ENCODE measurements around the gene ZNF611. TPM values are rescaled to one million over a fixed set of nuclear protein-coding genes. Genes with fewer than 3 reads are reported as not detected.
"Not testable (repeated sequence)": the region's sequence is repeated elsewhere in the genome, so short reads cannot be mapped to it uniquely, and the experiment has no call there.

ZNF611 gene
- total RNA-seq, 1 donor from 2014 or later = 24.4 TPM

DNA sequence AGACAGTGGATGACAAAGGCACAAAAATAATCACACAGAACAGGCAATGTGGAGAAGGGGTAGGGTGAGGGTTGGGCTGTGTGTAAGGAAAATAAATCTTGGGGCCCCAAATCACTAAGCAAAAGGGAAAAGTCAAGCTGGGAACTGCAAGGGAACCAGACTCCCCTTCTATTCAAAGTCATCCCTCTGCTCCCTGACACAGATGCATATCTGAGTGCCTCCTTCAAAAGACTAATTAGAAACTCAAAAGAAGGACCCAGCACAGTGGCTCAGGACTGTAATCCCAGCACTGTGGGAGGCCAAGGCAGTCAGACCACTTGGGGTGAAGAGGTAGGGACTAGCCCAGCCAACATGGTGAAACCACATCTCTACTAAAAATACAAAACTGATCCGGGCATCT is 18.3 kb downstream of the ZNF611 start:
- no peaks in the 10 kb centered on the region for H3K9me3 ChIP-seq
- no peak overlapping the region for H3K27ac ChIP-seq
- no peaks in the 10 kb centered on the region for H3K27me3 ChIP-seq (ENCODE audit: low read depth)
- DNase-seq = no peak
- H3K4me1 ChIP-seq = no peaks in the 10 kb centered on the region
- ATAC-seq = no peak
- H3K36me3 ChIP-seq = peaks cover 28% of the 10 kb centered on the region
- TF ChIP-seq, protein P1, sequence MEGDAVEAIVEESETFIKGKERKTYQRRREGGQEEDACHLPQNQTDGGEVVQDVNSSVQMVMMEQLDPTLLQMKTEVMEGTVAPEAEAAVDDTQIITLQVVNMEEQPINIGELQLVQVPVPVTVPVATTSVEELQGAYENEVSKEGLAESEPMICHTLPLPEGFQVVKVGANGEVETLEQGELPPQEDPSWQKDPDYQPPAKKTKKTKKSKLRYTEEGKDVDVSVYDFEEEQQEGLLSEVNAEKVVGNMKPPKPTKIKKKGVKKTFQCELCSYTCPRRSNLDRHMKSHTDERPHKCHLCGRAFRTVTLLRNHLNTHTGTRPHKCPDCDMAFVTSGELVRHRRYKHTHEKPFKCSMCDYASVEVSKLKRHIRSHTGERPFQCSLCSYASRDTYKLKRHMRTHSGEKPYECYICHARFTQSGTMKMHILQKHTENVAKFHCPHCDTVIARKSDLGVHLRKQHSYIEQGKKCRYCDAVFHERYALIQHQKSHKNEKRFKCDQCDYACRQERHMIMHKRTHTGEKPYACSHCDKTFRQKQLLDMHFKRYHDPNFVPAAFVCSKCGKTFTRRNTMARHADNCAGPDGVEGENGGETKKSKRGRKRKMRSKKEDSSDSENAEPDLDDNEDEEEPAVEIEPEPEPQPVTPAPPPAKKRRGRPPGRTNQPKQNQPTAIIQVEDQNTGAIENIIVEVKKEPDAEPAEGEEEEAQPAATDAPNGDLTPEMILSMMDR (IDR thresholded peaks at IDR 0.05) = no peak
- intact Hi-C loops (cut with DNase I) = no loop called here
- no peak overlapping the region for H3K4me3 ChIP-seq

DNA sequence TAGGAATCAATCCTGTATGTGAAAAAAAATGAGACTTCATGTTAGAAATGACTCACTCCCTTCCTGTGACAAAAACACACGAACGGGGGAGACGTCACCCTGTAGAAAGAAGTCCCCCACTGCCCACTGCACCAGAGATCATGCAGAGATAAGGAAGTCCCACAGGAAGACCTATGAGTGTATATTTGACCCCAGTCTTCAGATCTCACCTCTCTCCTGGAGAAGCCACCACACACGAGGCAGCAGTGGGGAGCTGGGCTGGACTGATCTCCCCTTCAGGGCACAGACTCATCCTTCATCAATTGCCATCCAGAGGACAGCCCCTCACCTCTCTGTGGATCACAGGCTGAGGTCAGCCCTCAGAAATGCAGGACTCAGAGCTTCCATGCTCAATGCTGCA is 18.9 kb downstream of the ZNF611 start:
- not testable (repeated sequence) for DNase-seq, H3K27ac ChIP-seq

DNA sequence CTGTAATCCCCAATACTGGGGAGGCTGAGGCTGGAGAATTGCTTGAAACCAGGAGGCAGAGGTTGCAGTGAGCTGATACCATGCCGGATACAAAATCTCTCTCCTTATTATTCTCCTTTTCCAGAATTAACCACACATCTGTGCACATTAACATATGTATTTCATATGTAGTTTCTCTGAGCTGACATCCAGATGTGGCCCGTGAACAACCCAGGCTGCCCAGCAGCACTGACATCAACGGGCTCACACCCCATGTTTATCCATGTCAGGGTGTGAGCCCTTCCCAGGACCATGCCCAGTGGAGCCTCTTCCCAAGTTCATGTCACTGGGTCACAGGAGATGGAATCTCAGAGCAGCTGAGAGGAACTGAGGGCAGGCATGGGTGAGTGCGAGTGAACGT is 19.5 kb downstream of the ZNF611 start:
- ATAC-seq; H3K4me3 ChIP-seq; H3K4me1 ChIP-seq; H3K9me3 ChIP-seq; intact Hi-C loops (cut with DNase I); H3K27me3 ChIP-seq (ENCODE audit: low read depth); DNase-seq; H3K27ac ChIP-seq: not testable (repeated sequence)
- H3K36me3 ChIP-seq = peaks cover 40% of the 10 kb centered on the region

More for the DNA sequence above, 18.9 kb downstream of the ZNF611 start:
- H3K9me3 ChIP-seq; intact Hi-C loops (cut with DNase I); ATAC-seq; H3K4me3 ChIP-seq; H3K4me1 ChIP-seq; H3K27me3 ChIP-seq (ENCODE audit: low read depth): not testable (repeated sequence)
- H3K36me3 ChIP-seq = peaks cover 34% of the 10 kb centered on the region

DNA sequence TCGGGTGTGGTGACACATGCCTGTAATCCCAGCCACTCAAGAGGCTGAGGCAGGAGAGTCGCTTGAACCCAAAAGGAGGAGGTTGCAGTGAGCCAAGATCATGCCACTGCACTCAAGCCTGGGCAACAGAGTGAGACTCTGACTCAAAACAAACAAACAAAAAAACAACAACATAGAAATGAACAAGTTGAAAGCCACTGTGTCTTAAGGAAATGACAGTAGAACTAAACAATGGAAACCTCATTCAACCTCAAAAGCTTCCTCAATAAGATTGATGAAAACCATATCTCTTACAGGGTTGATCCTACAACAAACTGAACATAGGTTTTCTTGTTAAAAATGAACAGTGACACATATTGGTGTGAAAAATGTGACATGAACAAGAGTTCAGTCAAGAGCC is 21.8 kb downstream of the ZNF611 start:
- DNase-seq; H3K9me3 ChIP-seq; intact Hi-C loops (cut with DNase I); H3K4me3 ChIP-seq; H3K27ac ChIP-seq; H3K4me1 ChIP-seq; ATAC-seq; H3K27me3 ChIP-seq (ENCODE audit: low read depth): not testable (repeated sequence)
- H3K36me3 ChIP-seq = peaks cover 50% of the 10 kb centered on the region

DNA sequence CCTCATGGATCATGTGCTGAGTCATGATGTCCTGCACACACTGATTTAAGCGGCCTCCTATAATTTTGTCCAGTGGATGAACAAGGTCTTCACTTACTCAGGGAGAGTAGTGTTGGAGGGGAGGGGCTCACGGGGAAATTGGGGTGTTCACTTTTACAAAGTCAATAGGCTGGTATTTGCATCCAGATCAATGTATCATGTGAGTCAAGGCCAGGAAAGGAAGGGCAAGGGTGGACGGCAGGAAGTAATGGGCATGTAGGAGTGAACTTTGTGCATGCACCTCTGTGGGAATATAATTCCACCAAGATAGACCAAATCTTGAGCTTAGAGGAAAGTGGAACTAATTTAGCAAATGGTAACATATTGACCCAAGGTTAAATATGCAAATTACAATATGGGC is 23.2 kb downstream of the ZNF611 start:
- H3K4me1 ChIP-seq; ATAC-seq; DNase-seq; H3K27me3 ChIP-seq (ENCODE audit: low read depth); H3K27ac ChIP-seq; H3K4me3 ChIP-seq; intact Hi-C loops (cut with DNase I): not testable (repeated sequence)
- H3K9me3 ChIP-seq = peaks cover 14% of the 10 kb centered on the region
- H3K36me3 ChIP-seq = peaks cover 63% of the 10 kb centered on the region

DNA sequence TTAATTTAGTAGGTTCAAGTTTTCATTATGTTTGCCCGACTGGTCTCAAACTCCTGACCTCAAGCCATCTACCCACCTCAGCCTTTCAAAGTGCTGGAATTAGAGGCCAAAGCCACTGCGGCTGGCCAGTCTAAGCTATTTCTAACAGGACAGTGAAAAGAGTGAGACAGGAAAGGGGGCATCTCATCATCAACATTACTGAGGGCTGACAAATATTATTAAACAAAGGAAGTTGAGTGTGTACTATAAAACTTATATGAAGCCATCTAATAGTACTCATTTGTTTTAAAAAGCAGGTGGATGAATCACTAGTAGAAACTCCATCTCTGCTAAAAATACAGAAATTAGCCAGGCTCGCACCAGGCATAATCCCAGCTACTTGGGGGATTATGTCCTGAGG is 24.3 kb downstream of the ZNF611 start:
- ATAC-seq = no peak

DNA sequence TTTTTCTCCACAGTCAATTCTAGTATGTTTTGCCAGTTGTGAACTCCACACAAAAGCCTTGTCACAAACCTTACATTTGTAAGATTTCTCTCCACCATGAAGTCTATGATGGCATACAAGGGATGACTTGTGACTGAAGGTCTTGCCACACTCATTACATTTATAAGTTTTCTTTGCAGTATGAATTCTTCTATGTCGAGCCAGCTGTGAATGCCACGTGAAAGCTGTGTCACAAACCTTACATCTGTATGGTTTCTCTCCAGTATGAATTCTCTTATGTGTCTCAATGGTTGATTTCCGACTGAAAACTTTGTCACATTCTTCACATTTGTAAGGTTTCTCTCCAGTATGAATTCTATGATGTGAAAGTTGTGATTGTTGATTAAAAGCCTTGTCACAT is 29.2 kb downstream of the ZNF611 start:
- ATAC-seq; intact Hi-C loops (cut with DNase I); DNase-seq; H3K4me1 ChIP-seq; H3K27me3 ChIP-seq (ENCODE audit: low read depth); H3K27ac ChIP-seq; H3K4me3 ChIP-seq: not testable (repeated sequence)
- Histone ChIP-seq H3K36me3 (peaks cover 43% of the 10 kb centered on the region), H3K9me3 (peaks cover 51% of the 10 kb centered on the region)

More for the DNA sequence above, 24.3 kb downstream of the ZNF611 start:
- Histone ChIP-seq H3K9me3 (peaks cover 25% of the 10 kb centered on the region), H3K27ac (no peak overlapping the region), H3K27me3 (ENCODE audit: low read depth) (no peaks in the 10 kb centered on the region), H3K4me3 (no peak overlapping the region), H3K4me1 (no peaks in the 10 kb centered on the region), H3K36me3 (peaks cover 74% of the 10 kb centered on the region)
- intact Hi-C loops (cut with DNase I) = no loop called here
- no peak for DNase-seq
- TF ChIP-seq, protein P1 (IDR thresholded peaks at IDR 0.05) = no peak

DNA sequence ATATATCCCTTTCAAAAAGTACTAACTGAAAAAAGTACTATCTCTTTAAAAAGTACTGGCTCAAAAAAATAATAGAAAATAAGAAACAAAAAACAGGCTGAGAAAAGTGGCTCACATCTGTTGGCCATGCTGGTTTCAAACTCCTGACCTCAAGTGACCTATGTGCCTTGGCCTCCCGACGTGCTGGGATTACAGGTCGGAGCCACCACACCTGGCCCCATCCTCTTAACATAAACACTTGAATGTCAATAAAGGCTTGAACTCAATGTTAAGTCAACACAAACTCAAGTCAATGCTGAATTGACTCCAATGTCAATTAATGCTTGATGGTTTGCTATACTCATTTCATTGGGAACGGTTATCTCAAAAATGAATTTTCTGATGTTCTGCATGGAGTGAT is 30.9 kb downstream of the ZNF611 start:
- TF ChIP-seq, protein P1 (IDR thresholded peaks at IDR 0.05) = no peak
- no peak overlapping the region for H3K27ac ChIP-seq
- intact Hi-C loops (cut with DNase I) = no loop called here
- H3K4me3 ChIP-seq = no peak overlapping the region
- no peaks in the 10 kb centered on the region for H3K4me1 ChIP-seq
- DNase-seq = no peak
- peaks cover 32% of the 10 kb centered on the region for H3K36me3 ChIP-seq
- no peaks in the 10 kb centered on the region for H3K27me3 ChIP-seq (ENCODE audit: low read depth)
- peaks cover 48% of the 10 kb centered on the region for H3K9me3 ChIP-seq
- no peak for ATAC-seq

Measured in lower lobe of right lung (tissue), 2 donors.